Activated CD8-positive, alpha-beta memory T cell treated with anti-CD3 and anti-CD28 coated beads for 1 hour (primary cell): ENCODE measurements around the gene RNF11.

ENCODE experiments used
- DNase-seq, 2 donors: peaks; one replicate each; pipeline ENCODE4 v3.0.0-alpha.2; 2020; ENCODE audit warnings: low read depth in 1 of 2; ENCODE audit errors: extremely low read depth in 1 of 2

The RNF11 gene

DNA sequence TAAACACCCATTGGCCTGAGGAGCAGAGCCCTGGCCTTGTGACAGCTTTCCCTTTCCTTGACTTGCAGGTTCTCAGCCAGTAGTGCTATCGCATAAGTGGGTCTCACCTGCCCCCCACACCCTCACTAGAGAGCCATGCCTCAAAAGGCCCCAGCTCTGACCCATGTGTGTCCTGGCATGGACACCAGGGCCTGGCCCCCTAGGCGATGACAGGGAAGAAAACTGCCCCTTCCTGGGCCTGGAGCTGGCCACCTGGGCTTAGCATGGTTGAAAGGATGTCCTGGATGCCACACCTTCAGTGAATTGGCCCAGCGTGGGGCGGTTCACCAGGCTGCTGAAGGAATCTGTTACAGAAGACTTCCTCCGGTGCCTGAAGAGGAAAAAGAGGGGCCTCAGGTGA lies 75.8 kb downstream of the RNF11 start:
- no peak for DNase-seq

DNA sequence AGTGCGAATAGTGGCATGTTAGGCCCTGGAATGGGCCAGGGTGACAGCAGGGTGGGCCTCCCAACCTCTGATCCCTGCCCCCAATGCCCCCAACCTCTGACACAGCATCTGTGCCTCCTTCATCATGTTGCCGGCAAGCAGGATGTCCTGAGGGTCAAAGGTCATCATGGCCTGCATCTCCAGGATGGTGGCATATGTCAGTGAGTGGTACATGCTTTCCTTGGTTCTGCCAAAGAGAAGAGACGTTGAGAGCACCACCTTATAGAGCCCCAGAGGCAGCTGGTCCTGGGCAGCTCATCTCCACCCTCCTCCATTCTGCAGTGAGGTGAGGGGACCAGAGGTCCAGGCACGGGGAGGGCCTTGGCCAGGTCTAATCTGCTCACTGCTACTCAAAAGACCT lies 76.6 kb downstream of the RNF11 start:
- no peak for DNase-seq

DNA sequence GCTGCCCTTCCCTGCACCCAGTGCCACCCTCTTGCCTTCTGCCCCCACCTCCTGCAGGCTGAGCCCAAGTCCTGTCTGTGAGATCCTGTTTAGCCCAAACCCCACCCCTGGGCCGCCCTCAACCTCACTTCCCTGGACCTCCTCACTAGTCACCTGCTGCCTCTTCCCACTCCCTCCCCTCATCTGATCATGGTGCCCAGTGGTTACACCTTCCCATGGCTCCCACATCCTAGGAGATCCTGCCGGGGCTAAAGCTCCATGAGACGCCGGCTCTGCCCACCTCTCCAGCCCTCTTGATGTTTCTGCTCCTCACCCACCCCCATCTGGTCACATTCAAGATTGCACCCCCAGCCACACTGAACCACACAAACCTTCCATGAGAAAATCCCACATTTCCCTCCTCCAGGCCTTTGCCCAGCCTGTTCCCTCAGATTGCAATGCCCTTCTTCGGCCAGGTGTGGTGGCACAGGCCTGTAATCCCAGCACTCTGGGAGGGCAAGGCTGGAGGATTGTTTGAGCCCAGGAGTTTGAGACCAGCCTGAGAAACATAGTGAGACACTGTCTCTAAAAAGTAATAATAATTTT lies 77.3 kb downstream of the RNF11 start:
- no peak for DNase-seq

DNA sequence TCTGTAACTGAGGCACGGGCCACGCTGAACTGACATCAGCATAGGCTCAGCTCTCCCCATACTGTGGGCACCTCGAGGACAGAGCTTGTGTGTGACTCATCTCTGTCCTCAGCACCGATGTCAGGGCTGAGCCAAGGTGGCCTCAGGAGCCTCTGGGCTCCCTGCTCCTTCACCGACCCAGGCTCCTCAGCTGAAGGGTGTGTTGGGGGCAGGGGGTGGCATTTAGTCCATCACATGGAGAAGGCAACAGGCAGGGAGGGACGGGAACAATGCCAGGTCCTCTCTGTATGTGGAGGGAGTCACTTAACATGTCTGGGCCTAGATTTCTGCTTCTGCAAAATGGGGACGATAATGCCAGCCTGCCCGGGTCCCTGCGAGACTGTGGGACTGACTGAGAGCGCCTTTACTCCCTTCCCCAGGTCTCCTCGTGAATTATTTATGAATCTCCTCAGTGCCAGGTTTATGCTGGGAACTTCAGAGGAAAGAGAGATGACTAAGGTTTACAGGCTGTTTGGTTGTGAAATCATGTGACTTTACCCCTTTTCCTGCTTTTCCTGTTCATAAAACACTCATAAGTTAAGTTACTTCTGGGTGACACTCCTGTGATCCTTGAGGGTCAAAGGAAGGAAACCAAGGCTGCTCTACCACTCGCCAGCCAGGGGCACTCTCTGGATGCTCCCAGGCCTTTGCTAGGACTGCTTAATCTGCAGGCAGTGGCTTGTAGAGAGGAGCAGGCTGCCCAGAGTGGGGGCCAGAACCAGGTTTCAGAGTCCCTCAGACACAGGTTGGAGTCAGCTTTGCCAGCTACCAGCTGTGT lies 78.1 kb downstream of the RNF11 start:
- DNase-seq, result no peak

DNA sequence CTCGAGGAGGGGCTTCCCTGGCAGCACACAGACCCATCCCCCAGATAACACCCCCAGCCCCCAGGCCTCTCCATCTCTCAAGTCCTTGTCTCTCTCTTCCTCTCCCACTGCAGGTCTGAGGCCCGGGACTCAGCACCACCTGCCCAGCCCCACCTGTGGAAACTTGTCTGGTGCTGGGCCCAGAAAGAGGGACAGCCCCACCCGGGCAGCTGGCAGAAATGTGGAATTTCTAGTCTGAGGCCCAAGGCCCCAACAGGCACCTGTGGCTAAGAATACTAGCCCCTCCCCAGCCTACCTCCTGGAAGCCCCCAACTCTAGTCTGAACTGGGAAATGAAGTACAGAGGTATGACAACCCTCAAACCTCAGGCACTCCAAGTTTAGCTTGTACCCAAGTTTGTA lies 78.9 kb downstream of the RNF11 start:
- DNase-seq, result no peak

DNA sequence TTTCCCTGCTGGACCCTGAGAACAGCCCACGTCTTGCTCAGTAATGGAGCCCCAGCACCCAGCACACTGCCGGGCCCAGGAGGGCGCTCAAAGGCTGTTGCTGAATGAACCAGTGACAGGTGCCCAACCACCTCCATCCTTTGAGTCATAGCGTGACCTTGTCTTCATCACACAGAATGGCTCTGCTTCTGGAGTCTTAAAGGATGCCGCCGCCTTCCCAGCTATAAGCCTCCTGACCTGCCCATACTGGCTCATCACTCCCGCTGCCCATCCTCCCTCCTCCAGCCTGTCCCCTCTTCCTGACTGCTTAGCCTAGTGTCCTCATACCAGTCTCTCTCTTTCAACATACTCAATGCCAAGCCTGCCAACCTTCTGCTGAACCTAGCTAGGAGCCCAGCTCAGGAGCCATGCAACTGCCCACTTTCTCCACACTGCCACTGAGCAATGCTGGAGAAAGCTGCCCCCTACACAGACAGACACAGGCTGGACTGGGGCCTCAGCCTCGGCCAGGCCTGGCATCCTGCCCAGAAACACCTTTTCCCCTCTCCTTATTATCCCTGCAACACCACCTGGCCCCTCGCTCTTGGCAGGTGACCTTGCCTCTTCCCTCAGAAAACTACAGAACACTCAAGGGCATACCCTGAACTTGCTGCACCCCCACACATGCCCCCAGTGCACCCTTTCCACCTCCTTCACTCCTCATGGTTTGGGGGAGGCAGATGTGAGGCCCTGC lies 80.2 kb downstream of the RNF11 start:
- no peak for DNase-seq

DNA sequence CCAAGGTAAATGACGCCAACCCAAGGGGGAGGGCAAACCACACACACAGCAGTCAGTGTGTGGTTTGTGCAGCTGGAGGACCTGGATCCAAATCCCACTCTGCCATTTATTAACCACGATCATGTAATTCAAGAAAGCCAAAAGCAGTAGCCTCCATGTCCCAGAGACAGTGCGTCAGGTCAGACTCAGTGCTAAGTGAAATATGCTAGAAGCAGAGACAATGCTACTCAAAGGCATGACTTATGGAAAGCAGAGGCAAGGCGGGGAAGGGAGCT lies 80.7 kb downstream of the RNF11 start:
- no peak for DNase-seq

DNA sequence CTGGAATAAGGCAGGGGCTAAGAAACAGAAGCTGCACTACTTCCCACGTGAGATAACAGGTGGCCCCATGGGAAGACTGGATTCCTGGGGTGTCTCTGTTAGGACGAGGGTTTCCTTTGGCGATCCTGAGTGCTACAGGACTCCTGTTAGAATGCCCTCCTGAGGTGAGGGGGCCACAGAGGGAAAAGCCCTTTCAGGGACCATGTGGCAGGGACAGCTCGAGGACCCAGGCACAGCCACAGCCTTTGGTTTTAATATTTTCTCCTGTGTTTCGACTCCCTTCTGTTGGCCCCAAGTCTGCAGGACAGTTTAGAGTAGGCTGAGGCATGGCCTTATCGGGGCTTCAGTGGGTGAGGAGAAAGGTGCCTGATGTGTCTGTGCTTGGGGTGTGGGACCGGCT lies 81.7 kb downstream of the RNF11 start:
- no peak for DNase-seq

DNA sequence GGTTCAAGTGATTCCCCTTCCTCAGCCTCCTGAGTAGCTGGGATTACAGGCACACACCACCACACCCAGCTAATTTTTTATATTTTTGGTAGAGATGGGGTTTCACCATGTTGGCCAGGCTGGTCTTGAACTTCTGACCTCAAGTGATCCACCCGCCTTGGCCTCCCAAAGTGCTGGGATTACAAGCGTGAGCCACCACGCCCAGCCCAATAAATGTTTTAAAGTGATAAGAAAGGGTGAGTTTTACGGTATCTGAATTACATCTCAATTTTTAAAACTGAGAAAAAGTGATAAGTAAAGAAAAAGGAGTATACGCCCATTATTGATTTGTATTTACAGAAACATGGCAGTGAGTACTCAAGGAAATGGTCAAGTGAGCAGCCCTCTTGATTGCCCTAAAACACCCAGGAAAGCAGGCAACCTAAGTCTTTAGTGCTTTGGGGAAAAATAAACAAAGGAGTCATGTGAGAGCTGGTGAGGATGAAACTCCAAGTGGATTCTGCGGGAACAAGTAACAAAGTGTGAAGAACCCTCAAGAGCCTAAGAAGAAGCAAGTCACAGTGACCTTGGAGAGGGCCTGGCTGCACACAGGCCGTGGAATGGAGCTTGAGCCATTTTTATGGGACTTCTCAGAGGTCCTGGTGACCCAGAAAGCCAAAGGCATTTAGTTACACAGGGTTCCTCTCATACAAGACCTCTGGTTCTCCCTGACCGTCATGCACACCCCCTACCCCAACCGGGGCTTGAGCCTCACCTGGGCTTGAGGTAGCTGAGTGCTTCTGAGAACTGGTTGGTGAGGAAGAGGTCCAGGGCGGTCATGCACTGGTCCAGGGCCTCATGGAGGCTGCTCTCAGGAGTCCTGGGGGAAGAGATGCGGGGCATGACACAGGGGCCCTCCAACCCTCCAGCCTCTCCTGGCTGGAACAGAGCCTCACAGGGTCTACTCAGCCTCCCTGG lies 85.2 kb downstream of the RNF11 start:
- DNase-seq, result no peak

DNA sequence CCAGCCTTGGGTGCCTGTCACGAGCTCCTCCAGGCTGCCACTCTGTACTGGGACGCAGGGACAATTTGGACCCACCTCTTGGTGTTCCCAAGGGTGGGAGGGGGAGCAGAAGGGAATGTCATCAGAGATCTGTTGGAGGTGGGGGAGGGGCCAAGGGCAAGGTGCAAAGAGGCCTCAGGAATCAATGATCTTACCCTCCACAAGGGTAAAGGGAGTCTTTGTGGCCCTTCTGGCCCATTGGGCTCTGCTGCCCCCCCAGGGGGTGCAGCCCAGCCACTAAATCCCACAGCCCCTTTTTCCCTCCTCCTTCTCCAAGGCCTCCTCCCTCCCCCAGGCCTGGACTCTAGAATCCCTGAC lies 85.8 kb downstream of the RNF11 start:
- no peak for DNase-seq

DNA sequence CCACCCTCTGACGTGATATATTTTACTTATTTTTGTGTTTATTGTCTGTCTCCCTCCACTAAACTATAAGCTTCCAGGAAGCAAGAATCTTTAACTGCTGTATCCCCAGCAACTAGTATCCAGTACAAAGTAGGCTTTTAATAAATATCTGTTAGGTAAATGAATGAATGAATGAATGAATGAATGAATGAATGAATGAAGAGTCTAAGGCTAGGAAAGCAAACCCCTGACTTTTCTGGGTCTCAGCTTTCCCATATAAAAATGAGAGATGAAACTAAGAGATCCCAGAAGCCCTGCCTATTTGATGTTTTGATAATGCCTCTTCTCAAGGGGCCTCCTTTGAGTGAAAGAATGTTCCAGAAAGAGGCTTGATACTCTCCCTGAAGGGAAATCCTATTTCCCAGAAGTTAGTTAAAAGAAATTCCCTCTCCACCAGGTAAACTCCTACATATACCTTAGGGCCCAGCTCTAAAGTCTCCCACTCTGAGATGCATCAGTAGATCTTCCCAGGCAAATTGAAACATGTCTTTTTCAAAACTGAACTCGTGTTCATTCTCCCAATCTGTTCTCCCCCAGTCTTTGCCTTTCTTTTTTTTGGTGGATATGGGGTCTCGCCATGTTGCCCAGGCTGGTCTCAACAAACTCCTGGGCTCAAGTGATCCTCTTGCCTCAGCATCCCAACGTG lies 86.5 kb downstream of the RNF11 start:
- no peak for DNase-seq
